Measurements from ENCODE around the gene ZDHHC20.

ZDHHC20 gene

GRCh38 chr13:21360463-21360862, 98.6 kb downstream of the ZDHHC20 start:
- no peak for DNase-seq

GRCh38 chr13:21359855-21360254, 99.2 kb downstream of the ZDHHC20 start:
- DNase-seq: no peak

- DNase-seq: no peak
Observed at GRCh38 chr13:21355304-21355703, 103.8 kb downstream of the ZDHHC20 start.

- no peak for DNase-seq
Observed at GRCh38 chr13:21354721-21355120, 104.4 kb downstream of the ZDHHC20 start.

- DNase-seq: no peak
Observed at GRCh38 chr13:21348488-21349120, 110.5 kb downstream of the ZDHHC20 start.

- no peak for DNase-seq
Observed at GRCh38 chr13:21347753-21348318, 111.3 kb downstream of the ZDHHC20 start.

- DNase-seq: no peak
Observed at GRCh38 chr13:21344662-21345176, 114.4 kb downstream of the ZDHHC20 start.

GRCh38 chr13:21343659-21344058, 115.4 kb downstream of the ZDHHC20 start:
- no peak for DNase-seq

GRCh38 chr13:21342699-21343442, 116.2 kb downstream of the ZDHHC20 start:
- no peak for DNase-seq

GRCh38 chr13:21341637-21342422, 117.3 kb downstream of the ZDHHC20 start:
- no peak for DNase-seq

GRCh38 chr13:21338639-21339278, 120.3 kb downstream of the ZDHHC20 start:
- DNase-seq: no peak

GRCh38 chr13:21338156-21338555, 120.9 kb downstream of the ZDHHC20 start:
- no peak for DNase-seq

GRCh38 chr13:21336609-21337349, 122.3 kb downstream of the ZDHHC20 start:
- DNase-seq: no peak

GRCh38 chr13:21333186-21333585, 125.9 kb downstream of the ZDHHC20 start:
- no peak for DNase-seq

GRCh38 chr13:21330126-21330861, 128.8 kb downstream of the ZDHHC20 start:
- no peak for DNase-seq

GRCh38 chr13:21328836-21329477, 130.1 kb downstream of the ZDHHC20 start:
- DNase-seq: no peak

GRCh38 chr13:21328201-21328600, 130.9 kb downstream of the ZDHHC20 start:
- no peak for DNase-seq

GRCh38 chr13:21326155-21327031, 132.7 kb downstream of the ZDHHC20 start:
- DNase-seq: no peak

- DNase-seq: no peak
Observed at GRCh38 chr13:21324803-21325202, 134.3 kb downstream of the ZDHHC20 start.

GRCh38 chr13:21322988-21323387, 136.1 kb downstream of the ZDHHC20 start:
- DNase-seq: no peak
